K562 (cell line): ENCODE data around the gene TNIP2. TPM values are rescaled to one million over a fixed set of nuclear protein-coding genes. Genes with fewer than 3 reads are reported as not detected.

Experiments used
- ARNT ChIP-seq, 2 experiments: fragments of 450-650 bp; IDR thresholded peaks; 2 replicates each; pipeline ENCODE4 v1.6.1; 2016; ENCODE audit warnings: mild to moderate bottlenecking in 1 of 2
- CXXC5 ChIP-seq: fragments of 250-450 bp; sonication (Bioruptor Pico); IDR thresholded peaks from 2 replicates; pipeline ENCODE4 v1.8.0; 2022; ENCODE audit warnings: inconsistent platforms, mild to moderate bottlenecking, moderate library complexity
- FOXM1 ChIP-seq, 2 experiments: fragments of 450-650 bp in 1 of 2; sonication (generic) in 1 of 2; formaldehyde crosslinking in 1 of 2; IDR thresholded peaks; 2 replicates each; pipeline versions ENCODE4 v1.6.1 to v1.9.0; 2017 to 2022; ENCODE audit warnings: low read depth in 2 of 2, mild to moderate bottlenecking in 2 of 2, missing genetic modification reagents in 1 of 2, moderate library complexity in 1 of 2
- HDAC3 ChIP-seq: fragments of 450-650 bp; IDR thresholded peaks from 2 replicates; pipeline ENCODE4 v1.6.1; 2018; ENCODE audit warnings: borderline replicate concordance, mild to moderate bottlenecking, moderate library complexity; ENCODE audit not compliant: partially characterized antibody
- MAFG ChIP-seq: fragments of 450-650 bp; conservative IDR thresholded peaks from 2 replicates; pipeline ENCODE4 v1.6.1; 2016; ENCODE audit warnings: missing genetic modification characterization, missing compliant biosample characterization
- NFIC ChIP-seq: fragments of 450-650 bp; IDR thresholded peaks from 2 replicates; pipeline ENCODE4 v1.6.1; 2017; ENCODE audit warnings: mild to moderate bottlenecking, inconsistent platforms
- NR1H2 ChIP-seq: sonication (generic); formaldehyde crosslinking; IDR thresholded peaks from 2 replicates; pipeline ENCODE4 v1.4.0; 2020; ENCODE audit warnings: mild to moderate bottlenecking, missing genetic modification reagents
- SPI1 ChIP-seq: IDR thresholded peaks from 2 replicates; pipeline ENCODE4 v1.6.1; 2011; ENCODE audit warnings: low read depth, low read length, control low read depth, borderline replicate concordance
- TAF15 ChIP-seq: fragments of 200-400 bp; formaldehyde crosslinking; IDR thresholded peaks from 2 replicates; pipeline ENCODE4 v1.6.1; 2017; ENCODE audit warnings: mild to moderate bottlenecking, low read depth, low read length, moderate library complexity
- TARDBP ChIP-seq: fragments of 450-650 bp; IDR thresholded peaks from 2 replicates; pipeline ENCODE4 v1.6.1; 2016
- U2AF1 ChIP-seq: fragments of 200-400 bp; formaldehyde crosslinking; optimal IDR thresholded peaks from 2 replicates; pipeline ENCODE3; 2017; ENCODE audit warnings: mild to moderate bottlenecking, low read depth, low read length, moderate library complexity
- ZNF239 ChIP-seq: fragments of 250-450 bp; sonication (Bioruptor Pico); IDR thresholded peaks from 2 replicates; pipeline ENCODE4 v1.4.0; 2020; ENCODE audit warnings: mild to moderate bottlenecking
- ZNF444 ChIP-seq: fragments of 250-450 bp; sonication (Bioruptor Pico); IDR thresholded peaks from 2 replicates; pipeline ENCODE4 v1.4.0; 2020; ENCODE audit warnings: mild to moderate bottlenecking, moderate library complexity
- ZNF780A ChIP-seq: fragments of 250-450 bp; sonication (Bioruptor Pico); IDR thresholded peaks from 2 replicates; pipeline ENCODE4 v1.5.0; 2021; ENCODE audit warnings: mild to moderate bottlenecking
- polyA plus RNA-seq, 8 experiments: library from polyadenylated mRNA; depleted of rRNA in 4 of 8; stranded (reverse) in 5 of 8; unstranded in 3 of 8; fragments of >200 nt; fragmentation: Nextera tagmentation in 2 of 8; fragmentation: Illumina TruSeq in 1 of 8; extraction: Ambion mirVana in 2 of 8; extraction: Trizol in 1 of 8; gene quantifications; 2 replicates each; pipeline versions ENCODE4 v1.2.1 to v1.2.3, GENCODE V29; 2011 to 2014; ENCODE audit warnings: inconsistent platforms in 1 of 8, missing spikeins in 1 of 8
- total RNA-seq, 7 experiments: library from RNA; depleted of rRNA in 6 of 7; stranded (reverse); fragments of >200 nt in 6 of 7; fragmentation: Illumina TruSeq in 2 of 7; extraction: Trizol in 2 of 7; gene quantifications; 2 replicates each; pipeline versions ENCODE4 v1.2.1 to v1.2.3, GENCODE V29; 2011 to 2021; ENCODE audit warnings: low replicate concordance in 1 of 7
- TF ChIP-seq, protein P1 (sequence below), 3 experiments: fragments of 200-800 bp in 1 of 3; sonication (Bioruptor generic) in 1 of 3; sonication (generic) in 1 of 3; formaldehyde crosslinking in 1 of 3; IDR thresholded peaks; 2 replicates each; pipeline versions ENCODE4 v1.6.1 to v1.8.0; 2016 to 2022; ENCODE audit warnings: mild to moderate bottlenecking in 2 of 3, missing compliant biosample characterization in 2 of 3, missing genetic modification characterization in 2 of 3, missing genetic modification reagents in 1 of 3
- TF ChIP-seq, protein P2 (sequence below): fragments of 250-450 bp; sonication (Bioruptor Pico); IDR thresholded peaks from 2 replicates; pipeline ENCODE4 v1.4.0; 2020
- TF ChIP-seq, protein P3 (sequence below): fragments of 450-650 bp; IDR thresholded peaks from 2 replicates; pipeline ENCODE4 v1.6.1; 2018; ENCODE audit not compliant: partially characterized antibody

Gene TNIP2
- total and polyA plus RNA-seq, 9 of the 15 experiments (the other 6 are each of a cell fraction or from before 2014, with no cell fraction given): 0.61 to 42.6 (median 19.5) TPM

DNA sequence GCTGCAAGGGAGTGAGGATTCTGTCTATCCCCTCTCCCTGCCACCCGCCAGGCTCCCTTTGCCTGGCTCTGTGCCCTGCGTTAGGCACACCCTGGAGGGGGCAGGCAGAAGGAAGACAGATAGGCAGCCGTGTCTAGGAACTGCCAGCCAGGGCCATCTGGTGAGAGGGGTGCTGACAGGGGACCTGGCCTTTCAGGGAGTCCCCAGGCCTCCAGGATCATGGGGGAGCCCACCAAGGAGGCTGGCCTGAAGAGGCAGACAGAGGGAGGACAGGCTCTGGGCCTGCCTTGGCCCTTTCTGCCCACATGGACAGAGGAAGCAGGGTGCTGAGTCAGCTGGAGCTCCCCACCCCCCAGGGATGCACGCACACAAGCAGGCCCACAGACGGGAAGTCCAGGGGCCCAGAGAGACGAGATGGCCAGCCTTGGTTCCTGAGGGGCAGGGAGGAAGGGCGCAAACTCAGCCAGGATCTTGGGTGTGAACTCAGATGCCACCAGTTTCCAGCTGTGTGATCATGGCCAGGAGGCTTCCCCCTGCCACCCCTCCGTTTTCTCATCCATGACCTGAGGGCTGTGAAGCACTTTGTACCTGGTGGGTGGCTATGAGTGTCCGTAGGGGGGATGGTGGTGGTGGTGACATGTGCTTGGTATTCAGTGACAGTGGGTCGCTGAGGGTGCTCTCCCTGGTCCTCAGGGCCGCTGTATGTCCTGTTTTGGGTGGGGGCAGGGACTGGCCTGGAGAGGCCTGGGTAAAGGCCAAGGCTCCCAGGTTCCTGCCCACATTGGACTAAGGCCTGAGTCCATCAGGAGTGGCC is 38.6 kb upstream of the TNIP2 start (continued):
- no peak for TF ChIP-seq TAF15
- peak; percentile 68 for TF ChIP-seq MAFG (tag)
- peak; percentile 54; the same call in 1 of the 2 replicates for TF ChIP-seq SPI1
- no peak for TF ChIP-seq ARNT (IDR thresholded peaks at IDR 0.05)
- TF ChIP-seq U2AF1: no peak
- TF ChIP-seq, protein P1, sequence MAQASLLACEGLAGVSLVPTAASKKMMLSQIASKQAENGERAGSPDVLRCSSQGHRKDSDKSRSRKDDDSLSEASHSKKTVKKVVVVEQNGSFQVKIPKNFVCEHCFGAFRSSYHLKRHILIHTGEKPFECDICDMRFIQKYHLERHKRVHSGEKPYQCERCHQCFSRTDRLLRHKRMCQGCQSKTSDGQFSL (CRISPR knock-in tag; IDR thresholded peaks at IDR 0.05): 0 out of 2 replicates have a peak, but pooled peaks have one; percentile 16
- TF ChIP-seq, protein P1 (tag; IDR thresholded peaks at IDR 0.05): no peak
- TF ChIP-seq ZNF780A: no peak
- TF ChIP-seq, protein P2, sequence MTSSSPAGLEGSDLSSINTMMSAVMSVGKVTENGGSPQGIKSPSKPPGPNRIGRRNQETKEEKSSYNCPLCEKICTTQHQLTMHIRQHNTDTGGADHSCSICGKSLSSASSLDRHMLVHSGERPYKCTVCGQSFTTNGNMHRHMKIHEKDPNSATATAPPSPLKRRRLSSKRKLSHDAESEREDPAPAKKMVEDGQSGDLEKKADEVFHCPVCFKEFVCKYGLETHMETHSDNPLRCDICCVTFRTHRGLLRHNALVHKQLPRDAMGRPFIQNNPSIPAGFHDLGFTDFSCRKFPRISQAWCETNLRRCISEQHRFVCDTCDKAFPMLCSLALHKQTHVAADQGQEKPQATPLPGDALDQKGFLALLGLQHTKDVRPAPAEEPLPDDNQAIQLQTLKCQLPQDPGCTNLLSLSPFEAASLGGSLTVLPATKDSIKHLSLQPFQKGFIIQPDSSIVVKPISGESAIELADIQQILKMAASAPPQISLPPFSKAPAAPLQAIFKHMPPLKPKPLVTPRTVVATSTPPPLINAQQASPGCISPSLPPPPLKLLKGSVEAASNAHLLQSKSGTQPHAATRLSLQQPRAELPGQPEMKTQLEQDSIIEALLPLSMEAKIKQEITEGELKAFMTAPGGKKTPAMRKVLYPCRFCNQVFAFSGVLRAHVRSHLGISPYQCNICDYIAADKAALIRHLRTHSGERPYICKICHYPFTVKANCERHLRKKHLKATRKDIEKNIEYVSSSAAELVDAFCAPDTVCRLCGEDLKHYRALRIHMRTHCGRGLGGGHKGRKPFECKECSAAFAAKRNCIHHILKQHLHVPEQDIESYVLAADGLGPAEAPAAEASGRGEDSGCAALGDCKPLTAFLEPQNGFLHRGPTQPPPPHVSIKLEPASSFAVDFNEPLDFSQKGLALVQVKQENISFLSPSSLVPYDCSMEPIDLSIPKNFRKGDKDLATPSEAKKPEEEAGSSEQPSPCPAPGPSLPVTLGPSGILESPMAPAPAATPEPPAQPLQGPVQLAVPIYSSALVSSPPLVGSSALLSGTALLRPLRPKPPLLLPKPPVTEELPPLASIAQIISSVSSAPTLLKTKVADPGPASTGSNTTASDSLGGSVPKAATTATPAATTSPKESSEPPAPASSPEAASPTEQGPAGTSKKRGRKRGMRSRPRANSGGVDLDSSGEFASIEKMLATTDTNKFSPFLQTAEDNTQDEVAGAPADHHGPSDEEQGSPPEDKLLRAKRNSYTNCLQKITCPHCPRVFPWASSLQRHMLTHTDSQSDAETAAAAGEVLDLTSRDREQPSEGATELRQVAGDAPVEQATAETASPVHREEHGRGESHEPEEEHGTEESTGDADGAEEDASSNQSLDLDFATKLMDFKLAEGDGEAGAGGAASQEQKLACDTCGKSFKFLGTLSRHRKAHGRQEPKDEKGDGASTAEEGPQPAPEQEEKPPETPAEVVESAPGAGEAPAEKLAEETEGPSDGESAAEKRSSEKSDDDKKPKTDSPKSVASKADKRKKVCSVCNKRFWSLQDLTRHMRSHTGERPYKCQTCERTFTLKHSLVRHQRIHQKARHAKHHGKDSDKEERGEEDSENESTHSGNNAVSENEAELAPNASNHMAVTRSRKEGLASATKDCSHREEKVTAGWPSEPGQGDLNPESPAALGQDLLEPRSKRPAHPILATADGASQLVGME (CRISPR knock-in tag): no peak
- no peak for TF ChIP-seq FOXM1 (IDR thresholded peaks at IDR 0.05; ENCODE audit: low read depth)
- TF ChIP-seq FOXM1 (CRISPR knock-in tag; IDR thresholded peaks at IDR 0.05; ENCODE audit: low read depth): no peak
- no peak for TF ChIP-seq NR1H2 (CRISPR knock-in tag)
- TF ChIP-seq, protein P3, sequence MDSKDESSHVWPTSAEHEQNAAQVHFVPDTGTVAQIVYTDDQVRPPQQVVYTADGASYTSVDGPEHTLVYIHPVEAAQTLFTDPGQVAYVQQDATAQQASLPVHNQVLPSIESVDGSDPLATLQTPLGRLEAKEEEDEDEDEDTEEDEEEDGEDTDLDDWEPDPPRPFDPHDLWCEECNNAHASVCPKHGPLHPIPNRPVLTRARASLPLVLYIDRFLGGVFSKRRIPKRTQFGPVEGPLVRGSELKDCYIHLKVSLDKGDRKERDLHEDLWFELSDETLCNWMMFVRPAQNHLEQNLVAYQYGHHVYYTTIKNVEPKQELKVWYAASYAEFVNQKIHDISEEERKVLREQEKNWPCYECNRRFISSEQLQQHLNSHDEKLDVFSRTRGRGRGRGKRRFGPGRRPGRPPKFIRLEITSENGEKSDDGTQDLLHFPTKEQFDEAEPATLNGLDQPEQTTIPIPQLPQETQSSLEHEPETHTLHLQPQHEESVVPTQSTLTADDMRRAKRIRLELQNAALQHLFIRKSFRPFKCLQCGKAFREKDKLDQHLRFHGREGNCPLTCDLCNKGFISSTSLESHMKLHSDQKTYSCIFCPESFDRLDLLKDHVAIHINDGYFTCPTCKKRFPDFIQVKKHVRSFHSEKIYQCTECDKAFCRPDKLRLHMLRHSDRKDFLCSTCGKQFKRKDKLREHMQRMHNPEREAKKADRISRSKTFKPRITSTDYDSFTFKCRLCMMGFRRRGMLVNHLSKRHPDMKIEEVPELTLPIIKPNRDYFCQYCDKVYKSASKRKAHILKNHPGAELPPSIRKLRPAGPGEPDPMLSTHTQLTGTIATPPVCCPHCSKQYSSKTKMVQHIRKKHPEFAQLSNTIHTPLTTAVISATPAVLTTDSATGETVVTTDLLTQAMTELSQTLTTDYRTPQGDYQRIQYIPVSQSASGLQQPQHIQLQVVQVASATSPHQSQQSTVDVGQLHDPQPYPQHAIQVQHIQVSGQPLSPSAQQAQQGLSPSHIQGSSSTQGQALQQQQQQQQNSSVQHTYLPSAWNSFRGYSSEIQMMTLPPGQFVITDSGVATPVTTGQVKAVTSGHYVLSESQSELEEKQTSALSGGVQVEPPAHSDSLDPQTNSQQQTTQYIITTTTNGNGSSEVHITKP: peak; percentile 62
- no peak for TF ChIP-seq ZNF239 (CRISPR knock-in tag)
- no peak for TF ChIP-seq TARDBP
- TF ChIP-seq HDAC3: no peak
- TF ChIP-seq ZNF444: no peak
- peak; percentile 36; the same call in 1 of the 2 replicates for TF ChIP-seq CXXC5 (CRISPR knock-in tag)
- 0 out of 2 replicates have a peak, but pooled peaks have one; percentile 41 for TF ChIP-seq NFIC
